SW480 (cell line): ENCODE measurements around the gene ITFG2.
A peak's percentile ranks its signal among the peaks of the same experiment; 100 is the strongest.

Experiments
- DNase-seq: peaks from one replicate; pipeline ENCODE4 v3.0.0-alpha.2; 2016; ENCODE audit warnings: low spot score

Gene ITFG2

DNA sequence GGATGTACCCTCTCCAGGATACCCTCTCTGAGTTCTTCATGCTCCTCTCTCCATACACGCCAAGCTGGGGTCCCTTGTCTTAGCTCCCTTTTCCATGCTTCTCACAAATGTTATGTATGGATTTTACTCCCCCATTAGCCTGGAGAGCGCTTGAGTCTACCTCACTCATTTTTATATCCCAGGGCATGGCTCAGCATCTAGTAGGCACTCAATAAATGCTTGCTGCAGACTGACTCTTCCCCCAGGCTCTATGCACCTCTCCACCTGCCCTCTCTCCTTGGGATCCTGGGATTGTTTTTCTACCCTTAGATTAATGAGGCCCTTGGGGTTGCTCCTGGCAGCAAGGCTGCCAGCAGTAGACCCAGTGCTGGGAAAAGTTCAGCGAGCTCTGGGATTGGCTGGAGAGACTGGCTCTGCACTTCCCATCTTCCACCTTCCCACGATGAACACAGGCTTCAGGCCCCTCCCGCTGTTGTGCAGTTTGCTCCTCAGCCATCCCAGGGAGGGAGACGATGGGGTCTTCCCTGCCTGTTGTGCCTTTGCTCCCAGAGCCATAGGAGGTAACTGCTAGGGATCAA lies 20.2 kb downstream of the ITFG2 start:
- no peak for DNase-seq

DNA sequence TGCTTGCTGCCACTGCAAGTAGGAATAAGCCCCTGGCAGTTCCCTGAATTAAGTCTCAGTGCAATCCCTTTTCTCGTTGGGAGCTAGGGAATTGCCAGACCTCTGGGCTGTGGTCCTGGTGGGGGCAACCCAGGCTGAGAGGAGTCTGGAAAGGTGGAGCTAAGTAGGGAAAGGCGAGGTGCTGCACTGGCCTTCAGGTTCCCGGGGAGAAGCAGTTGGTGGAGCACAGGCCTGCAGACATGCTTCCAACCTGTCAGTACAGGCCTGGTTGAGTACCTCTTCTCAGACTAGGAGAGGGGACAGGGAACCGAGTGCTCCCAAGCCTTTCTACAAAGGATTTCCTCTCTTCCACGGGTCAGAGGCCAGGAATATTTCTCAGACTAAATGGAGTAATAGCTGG lies 20.9 kb downstream of the ITFG2 start:
- no peak for DNase-seq

GRCh38 chr12:2833810-2834209 lies 21.3 kb downstream of the ITFG2 start:
- no peak for DNase-seq

GRCh38 chr12:2834581-2835491 lies 22.4 kb downstream of the ITFG2 start, which contains the start of gene NRIP2:
Gene NRIP2 (minus strand): TSS chr12:2835035. CDS start chr12:2834983, 52 bp downstream.
- DNase-seq = no peak

DNA sequence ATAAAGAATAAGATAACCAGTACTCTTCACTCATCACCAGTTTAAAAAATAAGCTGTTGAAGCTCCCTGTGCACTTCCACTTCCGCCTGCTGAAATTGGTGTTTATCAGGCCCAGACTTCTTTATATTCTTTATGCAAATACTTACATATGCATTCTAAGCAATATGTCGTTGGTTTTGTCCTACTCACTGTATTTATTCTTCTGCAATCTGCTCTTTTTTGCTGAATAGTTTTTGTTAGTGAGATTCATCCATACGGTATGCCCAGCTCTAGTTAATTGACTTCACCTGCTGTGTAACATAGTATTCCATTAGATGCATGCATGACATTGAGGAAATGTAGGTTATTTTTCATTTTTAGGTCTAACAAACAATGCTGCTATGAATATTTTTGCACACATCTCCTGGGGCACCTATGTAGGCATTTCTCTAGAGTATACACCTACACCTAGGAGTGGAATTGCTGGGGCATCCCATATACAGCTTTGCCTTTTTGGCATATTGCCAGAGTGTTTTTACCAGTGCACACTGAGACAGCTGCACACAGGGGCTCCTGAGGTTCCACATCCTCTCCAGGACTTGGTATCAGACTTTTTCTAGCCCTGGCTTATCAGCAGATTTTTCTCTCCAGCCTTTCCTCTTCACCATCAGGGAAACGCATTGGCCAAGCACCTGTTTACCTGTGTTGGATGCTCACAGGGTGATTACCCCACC lies 23.4 kb downstream of the ITFG2 start:
- DNase-seq = no peak

DNA sequence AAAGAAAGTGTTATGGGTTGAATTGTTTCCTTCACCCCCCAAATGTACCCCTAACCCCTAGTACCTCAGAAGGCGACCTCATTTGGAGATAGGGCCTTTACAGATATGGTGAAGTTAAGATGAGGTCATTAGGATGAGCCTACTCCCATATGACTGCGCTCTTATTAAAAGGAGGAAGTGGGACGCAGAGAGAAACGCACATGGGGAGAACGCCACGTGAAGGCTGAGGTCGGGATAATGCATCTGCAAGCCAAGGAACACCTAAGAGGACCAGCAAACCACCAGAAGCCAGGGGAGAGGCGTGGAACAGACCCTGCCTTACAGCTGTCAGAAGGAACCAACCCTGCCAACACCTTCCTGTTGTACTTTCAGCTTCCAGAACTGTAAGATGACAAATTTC lies 24.1 kb downstream of the ITFG2 start:
- no peak for DNase-seq

- DNase-seq = no peak
These were observed 28.7 kb downstream of the ITFG2 start for GRCh38 chr12:2841056-2841650.

- DNase-seq = no peak
These were observed 30.5 kb downstream of the ITFG2 start for GRCh38 chr12:2842948-2843347.

- DNase-seq = peak; percentile 26
These were observed 32.3 kb downstream of the ITFG2 start for GRCh38 chr12:2844786-2845185.

DNA sequence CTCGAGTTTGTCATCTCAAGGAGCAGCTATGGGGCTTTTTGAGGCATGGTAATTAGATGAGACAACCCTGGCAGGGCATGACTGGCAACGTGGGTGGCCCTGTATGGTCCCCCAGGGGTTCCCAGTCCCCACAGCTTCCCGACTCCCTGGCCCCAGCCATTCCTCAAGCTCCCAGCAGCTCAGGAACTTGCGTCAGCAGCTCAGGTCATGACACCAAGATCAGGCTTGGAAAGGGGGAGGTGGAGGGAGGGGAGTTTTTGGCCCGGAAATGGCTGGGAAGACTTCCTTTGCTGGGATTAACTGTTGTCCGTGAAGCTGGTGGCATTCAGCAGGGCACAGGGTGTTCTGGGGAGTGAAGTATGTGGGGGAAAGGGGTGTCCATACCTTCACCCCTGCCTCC lies 32.8 kb downstream of the ITFG2 start:
- DNase-seq = no peak

GRCh38 chr12:2851931-2852330 lies 39.5 kb downstream of the ITFG2 start:
- DNase-seq = no peak

GRCh38 chr12:2853626-2854025 lies 41.2 kb downstream of the ITFG2 start:
- no peak for DNase-seq

DNA sequence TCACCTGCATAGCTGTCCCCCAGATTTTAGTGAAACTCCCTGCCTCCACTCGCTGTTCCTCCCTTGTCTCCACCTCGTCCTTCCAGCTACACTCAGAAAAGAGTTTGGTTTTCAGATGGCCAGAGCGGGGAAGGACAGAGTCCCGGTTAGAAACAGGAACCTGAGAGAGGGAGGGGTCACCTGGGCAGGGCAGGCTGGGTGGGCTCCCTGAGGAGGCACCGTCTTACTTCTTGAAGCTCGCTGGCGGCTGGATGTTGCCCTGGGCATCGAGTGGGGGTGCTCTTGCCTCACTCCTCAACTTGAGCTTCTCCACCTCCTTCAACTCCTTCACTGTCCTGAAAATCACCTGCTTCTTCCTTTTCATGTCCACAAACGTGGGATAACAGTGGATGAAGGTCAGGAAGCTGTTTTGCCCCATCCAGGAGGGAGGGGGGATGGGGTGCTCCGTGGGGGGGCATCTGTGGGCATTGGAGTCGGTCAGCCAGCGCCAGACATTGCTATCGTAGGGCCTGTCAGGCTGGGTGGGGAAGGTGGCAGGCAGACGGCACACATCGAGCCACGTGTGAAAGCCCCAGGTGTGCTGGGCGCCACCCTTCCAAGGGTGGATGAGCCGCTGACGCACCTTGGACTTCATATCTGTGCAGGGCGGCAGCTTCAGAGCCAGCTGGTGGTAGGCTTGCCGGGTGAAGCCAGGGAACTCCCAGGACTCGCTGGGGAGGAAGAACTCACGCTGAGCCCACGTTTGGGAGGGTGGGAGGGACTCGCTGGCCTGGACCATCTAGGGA lies 42.4 kb downstream of the ITFG2 start:
- DNase-seq = no peak

DNA sequence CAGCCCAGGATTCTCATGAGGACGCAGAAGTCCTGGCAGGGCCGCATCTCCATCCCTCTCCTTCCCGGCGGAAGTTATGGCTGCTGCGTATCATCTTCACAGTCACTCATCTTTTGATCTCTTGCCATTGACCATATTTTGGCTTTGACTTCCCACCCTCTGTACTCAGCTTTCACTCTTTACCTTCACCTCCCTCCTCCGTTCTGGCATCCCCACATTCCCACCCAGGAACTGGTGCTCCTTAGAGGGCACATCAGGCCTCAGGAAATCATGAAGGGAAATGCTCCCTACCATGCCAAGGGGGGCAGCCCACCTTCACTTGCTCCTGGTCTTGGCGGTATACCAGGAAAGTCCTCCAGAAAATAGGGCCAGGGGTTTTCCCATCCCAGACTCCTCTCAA lies 43.1 kb downstream of the ITFG2 start:
- DNase-seq = no peak

- no peak for DNase-seq
These were observed 43.6 kb downstream of the ITFG2 start for GRCh38 chr12:2856051-2856450.

- DNase-seq = no peak
These were observed 44.6 kb downstream of the ITFG2 start, which contains the start of gene TEX52 for GRCh38 chr12:2857021-2857431. Gene TEX52 (minus strand): TSS chr12:2857039. CDS start chr12:2857026, 13 bp downstream.

GRCh38 chr12:2857576-2857975 lies 45.1 kb downstream of the ITFG2 start:
- no peak for DNase-seq

DNA sequence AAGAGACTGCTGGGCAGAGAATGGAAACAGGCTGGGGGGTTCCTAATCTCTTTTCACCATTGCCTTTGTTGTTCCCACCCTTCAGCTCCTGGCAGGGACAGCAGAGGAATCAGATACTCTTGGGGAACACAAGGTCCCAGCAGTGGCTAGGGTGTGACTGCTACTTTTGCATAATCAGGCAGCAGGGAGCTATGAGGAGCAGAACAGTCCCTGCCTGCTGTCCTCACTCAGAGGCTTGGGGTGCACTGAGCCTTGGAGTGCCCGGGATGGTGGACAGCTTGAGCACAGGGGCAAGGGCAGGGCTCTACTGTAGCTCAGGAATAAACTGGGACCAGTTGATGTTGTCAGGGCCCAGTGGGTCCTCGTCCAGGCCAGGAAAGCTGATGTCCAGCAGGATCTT lies 45.9 kb downstream of the ITFG2 start:
- DNase-seq = no peak

DNA sequence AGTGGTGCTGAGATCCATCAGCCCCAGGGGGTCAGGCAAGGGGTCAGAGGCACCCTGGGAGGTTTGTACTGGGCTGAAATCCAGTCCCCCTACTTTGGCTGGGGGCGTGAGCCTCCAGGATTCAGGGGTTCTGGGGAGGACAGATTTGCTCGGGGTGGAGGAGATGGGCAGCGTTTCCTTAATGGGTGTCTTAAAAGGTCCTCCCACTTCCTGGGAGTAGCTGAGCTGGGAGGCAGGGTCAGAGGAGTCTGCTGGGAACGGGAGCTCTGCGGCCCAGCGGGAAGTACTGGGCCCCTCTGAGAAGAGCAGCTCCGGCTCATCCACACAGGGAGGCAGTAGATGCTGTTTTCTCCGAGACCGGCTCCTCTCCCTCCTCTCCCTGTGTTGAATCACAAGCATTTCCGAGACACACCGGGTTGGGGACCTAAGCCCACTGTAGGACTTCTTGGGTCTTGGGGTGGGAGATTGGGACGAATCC lies 46.5 kb downstream of the ITFG2 start:
- DNase-seq = no peak

GRCh38 chr12:2860170-2860569 lies 47.7 kb downstream of the ITFG2 start:
- no peak for DNase-seq

DNA sequence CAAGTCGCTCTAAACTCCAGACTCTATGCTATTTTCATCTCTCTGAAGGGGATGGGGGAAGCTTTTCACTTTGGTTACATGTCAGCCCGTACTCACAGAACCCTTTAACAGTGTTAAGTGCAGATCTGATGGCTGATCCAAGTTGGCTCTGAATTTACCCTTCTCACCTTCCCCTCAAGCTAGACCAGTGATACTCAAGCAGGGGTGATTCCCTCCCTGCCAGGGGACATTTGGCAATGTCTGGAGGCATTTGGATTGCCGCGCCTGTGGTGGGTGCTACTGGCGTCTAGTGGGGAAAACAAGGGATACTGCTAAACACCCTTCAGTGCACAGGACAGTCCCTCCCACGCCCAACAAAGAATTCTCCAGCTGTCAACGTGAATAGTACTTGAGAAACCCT lies 50.4 kb downstream of the ITFG2 start:
- no peak for DNase-seq
